Measurements from ENCODE around the gene CCDC169.
A peak's percentile ranks its signal among the peaks of the same experiment; 100 is the strongest.
"Not testable (repeated sequence)": the region's sequence is repeated elsewhere in the genome, so short reads cannot be mapped to it uniquely, and the experiment has no call there.

CCDC169 gene

GRCh38 chr13:36313047-36313969, 15.7 kb upstream of the CCDC169 start:
- DNase-seq: no peak

- peak; percentile 1 for DNase-seq
Observed at GRCh38 chr13:36310417-36311108, 12.9 kb upstream of the CCDC169 start.

- DNase-seq: no peak
Observed at GRCh38 chr13:36302289-36302688, 4.7 kb upstream of the CCDC169 start.

- not testable (repeated sequence) for DNase-seq
Observed at GRCh38 chr13:36299469-36299868, 1.9 kb upstream of the CCDC169 start.

- peak; percentile 9 for DNase-seq
Observed at GRCh38 chr13:36298535-36299068, 988 bp upstream of the CCDC169 start.

GRCh38 chr13:36294096-36294495, 3.5 kb downstream of the CCDC169 start:
- DNase-seq: no peak

GRCh38 chr13:36293497-36293896, 4.1 kb downstream of the CCDC169 start:
- no peak for DNase-seq

GRCh38 chr13:36288794-36289391, 8.7 kb downstream of the CCDC169 start:
- DNase-seq: no peak

GRCh38 chr13:36286006-36286405, 11.6 kb downstream of the CCDC169 start:
- DNase-seq: no peak

- peak; percentile 51 for DNase-seq
Observed at GRCh38 chr13:36282821-36283432, 14.7 kb downstream of the CCDC169 start.

GRCh38 chr13:36275190-36276002, 22.2 kb downstream of the CCDC169 start:
- peak; percentile 83 for DNase-seq

- peak; percentile 57 for DNase-seq
Observed at GRCh38 chr13:36273431-36273830, 24.2 kb downstream of the CCDC169 start.

- peak; percentile 11 for DNase-seq
Observed at GRCh38 chr13:36261976-36262375, 35.6 kb downstream of the CCDC169 start.

GRCh38 chr13:36261011-36261410, 36.6 kb downstream of the CCDC169 start:
- DNase-seq: no peak

GRCh38 chr13:36259361-36260137, 38.1 kb downstream of the CCDC169 start:
- no peak for DNase-seq

GRCh38 chr13:36258831-36259230, 38.8 kb downstream of the CCDC169 start:
- DNase-seq: no peak

- DNase-seq: peak; percentile 16
Observed at GRCh38 chr13:36251526-36251925, 46.1 kb downstream of the CCDC169 start.

- no peak for DNase-seq
Observed at GRCh38 chr13:36251017-36251416, 46.6 kb downstream of the CCDC169 start.

- DNase-seq: no peak
Observed at GRCh38 chr13:36248700-36249099, 48.9 kb downstream of the CCDC169 start.

GRCh38 chr13:36244990-36245389, 52.6 kb downstream of the CCDC169 start:
- no peak for DNase-seq

GRCh38 chr13:36244073-36244472, 53.5 kb downstream of the CCDC169 start:
- DNase-seq: no peak
